Neuronal stem cell (in vitro differentiated cells): ENCODE measurements around the gene EPS15.

Experiments
- DNase-seq: peaks from one replicate; pipeline ENCODE4 v3.0.0-alpha.2; 2013; ENCODE audit warnings: low spot score
- H2AFZ ChIP-seq: one replicate; pipeline ENCODE4 v1.6.1; 2013; ENCODE audit warnings: mild to moderate bottlenecking, low read length, inconsistent platforms
- H2AK5ac ChIP-seq: 2 replicates; pipeline ENCODE4 v1.6.1; 2013; ENCODE audit warnings: low read depth, mild to moderate bottlenecking, inconsistent platforms, low read length, moderate library complexity, mixed read lengths
- H2BK120ac ChIP-seq: 2 replicates; pipeline ENCODE4 v1.6.1; 2013; ENCODE audit warnings: low read depth, mild to moderate bottlenecking, inconsistent platforms, low read length, moderate library complexity, mixed read lengths
- H2BK12ac ChIP-seq: one replicate; pipeline ENCODE4 v1.6.1; 2013; ENCODE audit warnings: low read length, inconsistent platforms
- H2BK15ac ChIP-seq: 2 replicates; pipeline ENCODE4 v1.6.1; 2013; ENCODE audit warnings: mild to moderate bottlenecking, low read length, inconsistent platforms, mixed read lengths
- H2BK5ac ChIP-seq: one replicate; pipeline ENCODE4 v1.6.1; 2013; ENCODE audit warnings: inconsistent platforms, mild to moderate bottlenecking, low read length, moderate library complexity
- H3K14ac ChIP-seq: one replicate; pipeline ENCODE4 v1.6.1; 2013; ENCODE audit warnings: low read length, inconsistent platforms
- H3K18ac ChIP-seq: 2 replicates; pipeline ENCODE4 v1.6.1; 2013; ENCODE audit warnings: low read length, inconsistent platforms
- H3K23ac ChIP-seq: 2 replicates; pipeline ENCODE4 v1.6.1; 2013; ENCODE audit warnings: low read depth, mild to moderate bottlenecking, mixed read lengths, low read length, inconsistent platforms; ENCODE audit not compliant: poor library complexity
- H3K27ac ChIP-seq: replicated peaks from 3 replicates; pipeline ENCODE4 v1.5.1; 2013; ENCODE audit warnings: low read length, inconsistent platforms
- H3K27me3 ChIP-seq, 3 experiments: 2 replicates each; pipeline ENCODE4 v1.6.1; 2013; ENCODE audit warnings: low read length in 3 of 3, mild to moderate bottlenecking in 2 of 3, inconsistent platforms in 1 of 3, low read depth in 1 of 3, mixed read lengths in 1 of 3, moderate library complexity in 1 of 3; ENCODE audit not compliant: control insufficient read depth in 3 of 3, insufficient read depth in 3 of 3
- H3K36me3 ChIP-seq, 2 donors: replicated peaks in 1 of 2; 2 replicates each; pipeline ENCODE4 v1.6.1; 2013; ENCODE audit warnings: low read length in 2 of 2; ENCODE audit not compliant: control insufficient read depth in 2 of 2, insufficient read depth in 2 of 2
- H3K4ac ChIP-seq: 2 replicates; pipeline ENCODE4 v1.6.1; 2013; ENCODE audit warnings: inconsistent platforms, mild to moderate bottlenecking, low read length, moderate library complexity
- H3K4me1 ChIP-seq, 2 donors: 1 replicate in 1 of 2; 2 replicates in 1 of 2; pipeline ENCODE4 v1.6.1; 2013; ENCODE audit warnings: low read length in 2 of 2, low read depth in 1 of 2; ENCODE audit not compliant: control insufficient read depth in 2 of 2, insufficient read depth in 1 of 2
- H3K4me2 ChIP-seq: one replicate; pipeline ENCODE4 v1.6.1; 2013; ENCODE audit warnings: mild to moderate bottlenecking, low read length, inconsistent platforms; ENCODE audit not compliant: insufficient read depth, poor library complexity, severe bottlenecking
- H3K4me3 ChIP-seq, 2 donors: 2 replicates each; pipeline ENCODE4 v1.5.1; 2013; ENCODE audit warnings: low read length in 2 of 2, mild to moderate bottlenecking in 2 of 2, inconsistent platforms in 1 of 2, moderate library complexity in 1 of 2
- H3K79me1 ChIP-seq: one replicate; pipeline ENCODE4 v1.6.1; 2013; ENCODE audit warnings: low read depth, mild to moderate bottlenecking, inconsistent platforms, low read length, moderate library complexity
- H3K9ac ChIP-seq: one replicate; pipeline ENCODE4 v1.6.1; 2013; ENCODE audit warnings: mild to moderate bottlenecking, low read depth, low read length, inconsistent platforms; ENCODE audit not compliant: poor library complexity
- H3K9me3 ChIP-seq, 2 donors: replicated peaks in 1 of 2; 2 replicates each; pipeline versions ENCODE3 to v1.6.1; 2013; ENCODE audit warnings: low read length in 2 of 2, mild to moderate bottlenecking in 2 of 2, inconsistent platforms in 1 of 2, low read depth in 1 of 2, mixed read lengths in 1 of 2, moderate library complexity in 1 of 2; ENCODE audit not compliant: control insufficient read depth in 2 of 2, insufficient read depth in 1 of 2
- H4K8ac ChIP-seq: one replicate; pipeline ENCODE4 v1.6.1; 2013; ENCODE audit warnings: low read depth, mild to moderate bottlenecking, inconsistent platforms, low read length, moderate library complexity
- H4K91ac ChIP-seq: one replicate; pipeline ENCODE4 v1.6.1; 2013; ENCODE audit warnings: low read length, low read depth, mild to moderate bottlenecking, inconsistent platforms; ENCODE audit not compliant: poor library complexity
- WGBS, 2 donors: extraction: QIAGEN DNeasy Blood & Tissue Kit; methylation state at CpG; one replicate each; pipeline ENCODE4 v1.1.7; 2013; ENCODE audit warnings: missing lambda C conversion rate in 2 of 2, mixed read lengths in 1 of 2; ENCODE audit not compliant: insufficient read length in 2 of 2, insufficient replicate concordance in 1 of 2; ENCODE audit errors: extremely low coverage in 2 of 2; 5-methylcytosine and 5-hydroxymethylcytosine counted together

Gene EPS15

DNA sequence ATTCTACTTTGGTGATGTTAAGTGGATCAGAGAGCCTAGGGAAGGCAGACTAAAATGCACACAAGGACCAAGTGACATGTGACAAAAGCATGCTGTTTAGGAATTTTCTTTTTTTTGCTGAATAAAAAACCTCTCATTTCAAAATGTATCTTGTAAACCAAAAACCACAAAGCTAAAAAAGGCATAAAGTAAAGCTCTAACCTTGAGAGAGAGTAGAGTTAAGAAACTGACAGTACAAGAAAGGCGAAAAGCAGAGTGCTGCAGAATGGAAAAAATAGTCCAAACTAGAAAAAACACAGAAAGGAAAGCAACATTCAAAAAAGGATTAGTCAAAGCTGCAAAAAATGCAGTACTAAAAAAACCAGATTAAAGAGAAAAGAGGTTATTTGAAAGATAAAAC lies 76.5 kb downstream of the EPS15 start:
- H3K9me3 ChIP-seq, result no peaks in the 10 kb centered on the region
- H3K27ac ChIP-seq, result no peak overlapping the region
- H3K4me2 ChIP-seq, result no peak overlapping the region
- no peak overlapping the region for H2AK5ac ChIP-seq
- no peak overlapping the region for H4K91ac ChIP-seq
- H2BK12ac ChIP-seq, result no peak overlapping the region
- H3K9ac ChIP-seq, result no peak overlapping the region
- H2BK5ac ChIP-seq, result no peak overlapping the region
- no peak overlapping the region for H3K4ac ChIP-seq
- no peak overlapping the region for H3K23ac ChIP-seq
- H3K18ac ChIP-seq, result no peak overlapping the region
- H3K27me3 ChIP-seq, result no peaks in the 10 kb centered on the region
- H3K14ac ChIP-seq, result no peak overlapping the region
- no peak overlapping the region for H3K4me3 ChIP-seq
- no peak for DNase-seq
- H3K4me1 ChIP-seq, result no peaks in the 10 kb centered on the region
- no peak overlapping the region for H2BK120ac ChIP-seq
- no peak overlapping the region for H2AFZ ChIP-seq
- no CpG with 5 or more reads among the region's 1 CpG for WGBS, 2 donors
- H2BK15ac ChIP-seq, result no peak overlapping the region
- H3K79me1 ChIP-seq, result no peaks in the 10 kb centered on the region
- H3K36me3 ChIP-seq, result peaks cover 0 to 27% of the 10 kb centered on the region in 2 donors
- no peak overlapping the region for H4K8ac ChIP-seq

- Histone ChIP-seq H3K36me3 (peaks cover 0 to 27% of the 10 kb centered on the region in 2 donors), H3K27me3 (no peaks in the 10 kb centered on the region), H2AFZ (no peak overlapping the region), H4K8ac (no peak overlapping the region), H3K4me2 (no peak overlapping the region), H2AK5ac (no peak overlapping the region), H3K4me3 (no peak overlapping the region), H3K18ac (no peak overlapping the region), H3K4ac (no peak overlapping the region), H2BK12ac (no peak overlapping the region), H4K91ac (no peak overlapping the region), H3K14ac (no peak overlapping the region), H2BK120ac (no peak overlapping the region), H3K9ac (no peak overlapping the region), H3K23ac (no peak overlapping the region), H3K27ac (no peak overlapping the region), H3K9me3 (no peaks in the 10 kb centered on the region), H2BK5ac (no peak overlapping the region), H3K79me1 (no peaks in the 10 kb centered on the region), H2BK15ac (no peak overlapping the region), H3K4me1 (no peaks in the 10 kb centered on the region)
- no peak for DNase-seq
These were observed 76.9 kb downstream of the EPS15 start for GRCh38 chr1:51442198-51442597.

DNA sequence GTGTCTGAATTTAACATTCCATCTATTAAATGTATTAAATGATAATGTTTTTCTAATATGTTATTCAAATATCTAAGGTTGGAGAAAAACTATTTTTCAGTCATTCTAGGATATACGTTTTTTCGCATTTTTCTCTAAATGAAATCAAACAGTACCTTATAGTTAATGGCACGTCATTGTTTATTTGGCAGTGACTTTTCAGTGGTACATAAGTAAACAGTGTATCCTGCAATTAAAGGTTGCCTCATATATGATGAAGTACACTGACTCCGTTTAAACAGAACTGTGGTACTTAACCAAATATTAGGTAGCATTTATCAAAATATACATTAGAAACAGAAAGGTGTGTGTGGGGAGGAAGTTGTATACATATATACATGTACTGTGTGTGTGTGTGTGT lies 79.2 kb downstream of the EPS15 start:
- no peak for DNase-seq
- Histone ChIP-seq H3K9ac (no peak overlapping the region), H3K4me2 (no peak overlapping the region), H3K36me3 (peaks cover 0 to 23% of the 10 kb centered on the region in 2 donors), H3K27ac (no peak overlapping the region), H2BK120ac (no peak overlapping the region), H3K23ac (no peak overlapping the region), H3K9me3 (no peaks in the 10 kb centered on the region), H2BK5ac (no peak overlapping the region), H3K79me1 (no peaks in the 10 kb centered on the region), H2AFZ (no peak overlapping the region), H4K8ac (no peak overlapping the region), H4K91ac (no peak overlapping the region), H3K18ac (no peak overlapping the region), H3K4me1 (no peaks in the 10 kb centered on the region), H2BK12ac (no peak overlapping the region), H3K4ac (no peak overlapping the region), H2AK5ac (no peak overlapping the region), H3K4me3 (no peak overlapping the region), H2BK15ac (no peak overlapping the region), H3K27me3 (no peaks in the 10 kb centered on the region), H3K14ac (no peak overlapping the region)
- whole genome bisulfite sequencing, 2 donors, result no CpG with 5 or more reads among the region's 4 CpGs

DNA sequence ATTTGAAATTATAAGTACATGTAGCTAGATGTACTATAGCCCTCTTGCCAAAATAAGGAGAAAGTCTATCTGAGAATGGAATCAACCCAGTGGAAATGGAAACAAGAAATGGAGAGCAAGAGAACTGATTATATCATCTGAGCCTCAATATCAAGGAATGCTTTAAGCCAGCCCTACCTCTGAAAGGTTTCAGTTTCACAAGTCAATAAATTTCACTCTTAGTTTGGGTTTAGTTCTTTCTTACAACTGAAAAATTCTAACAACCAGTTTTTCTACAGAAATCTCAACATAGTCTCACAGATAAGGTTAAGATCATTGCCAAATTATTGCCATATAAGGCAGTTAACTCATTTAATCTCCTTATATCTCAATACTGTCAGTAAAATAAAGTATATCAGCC lies 80.0 kb downstream of the EPS15 start:
- Histone ChIP-seq H3K27me3 (no peaks in the 10 kb centered on the region), H3K27ac (no peak overlapping the region), H2BK15ac (no peak overlapping the region), H3K14ac (no peak overlapping the region), H2BK5ac (no peak overlapping the region), H3K4me2 (no peak overlapping the region), H2AFZ (no peak overlapping the region), H4K8ac (no peak overlapping the region), H2BK120ac (no peak overlapping the region), H3K9ac (no peak overlapping the region), H3K23ac (no peak overlapping the region), H3K4me1 (no peaks in the 10 kb centered on the region), H4K91ac (no peak overlapping the region), H3K18ac (no peak overlapping the region), H2AK5ac (no peak overlapping the region), H3K4ac (no peak overlapping the region), H3K79me1 (no peaks in the 10 kb centered on the region), H3K9me3 (no peaks in the 10 kb centered on the region), H3K4me3 (no peak overlapping the region), H2BK12ac (no peak overlapping the region), H3K36me3 (peaks cover 0 to 20% of the 10 kb centered on the region in 2 donors)
- no peak for DNase-seq
